ENCODE measurements around the gene TBXAS1. TPM values are rescaled to one million over a fixed set of nuclear protein-coding genes. Genes with fewer than 3 reads are reported as not detected.

The TBXAS1 gene
- polyA plus RNA-seq, 3 donors: 25.3 to 39.5 (median 36.1) TPM

DNA sequence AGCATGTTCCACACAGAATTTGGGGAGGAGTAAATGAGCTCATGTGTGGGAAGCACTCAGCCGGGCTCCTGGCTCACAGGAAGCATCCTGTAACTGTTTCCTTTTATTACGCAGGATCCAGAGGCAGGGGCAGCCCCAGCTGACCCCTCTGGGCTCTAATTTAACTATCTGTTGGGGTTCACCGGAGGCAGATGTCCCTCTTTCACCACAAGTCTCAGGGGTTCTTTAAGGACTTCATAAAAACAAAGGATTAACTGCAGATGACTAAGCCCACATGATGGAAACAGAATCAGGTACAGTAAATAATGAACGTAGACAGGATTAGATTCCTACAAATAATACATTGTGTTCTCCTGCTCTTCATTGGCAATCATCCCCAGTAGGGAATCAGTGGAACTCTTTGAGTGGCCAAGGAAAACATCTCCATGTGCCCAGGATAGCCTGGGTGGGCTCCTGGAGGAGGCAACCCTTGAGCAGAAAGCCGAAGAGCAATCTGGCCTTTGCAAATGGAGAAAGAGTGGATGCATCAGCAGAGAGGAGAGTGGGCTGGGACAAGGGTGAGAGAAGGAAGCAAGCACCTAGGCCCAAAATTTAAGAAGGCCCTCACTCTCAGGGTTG, 24.6 kb downstream of the TBXAS1 start:
- no peak for DNase-seq

DNA sequence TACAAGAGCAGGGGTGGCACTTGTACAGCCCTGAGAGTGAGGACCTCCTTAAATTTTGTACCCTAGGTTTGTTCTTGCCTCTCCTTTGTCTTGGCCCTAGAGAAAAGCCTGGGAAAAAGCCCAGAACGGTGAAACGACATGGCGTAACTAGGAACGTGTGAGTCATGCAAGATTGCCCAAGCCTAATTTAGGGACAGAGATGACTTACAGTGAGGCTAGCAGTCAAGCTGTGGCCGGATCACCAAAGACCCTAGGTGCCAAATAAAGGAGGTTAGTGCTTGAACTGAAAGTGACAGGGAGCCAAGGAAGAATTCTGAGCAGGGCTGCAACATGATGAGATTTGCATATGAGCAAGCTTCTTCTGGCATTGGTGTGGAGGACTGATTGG, 25.1 kb downstream of the TBXAS1 start:
- DNase-seq: no peak

DNA sequence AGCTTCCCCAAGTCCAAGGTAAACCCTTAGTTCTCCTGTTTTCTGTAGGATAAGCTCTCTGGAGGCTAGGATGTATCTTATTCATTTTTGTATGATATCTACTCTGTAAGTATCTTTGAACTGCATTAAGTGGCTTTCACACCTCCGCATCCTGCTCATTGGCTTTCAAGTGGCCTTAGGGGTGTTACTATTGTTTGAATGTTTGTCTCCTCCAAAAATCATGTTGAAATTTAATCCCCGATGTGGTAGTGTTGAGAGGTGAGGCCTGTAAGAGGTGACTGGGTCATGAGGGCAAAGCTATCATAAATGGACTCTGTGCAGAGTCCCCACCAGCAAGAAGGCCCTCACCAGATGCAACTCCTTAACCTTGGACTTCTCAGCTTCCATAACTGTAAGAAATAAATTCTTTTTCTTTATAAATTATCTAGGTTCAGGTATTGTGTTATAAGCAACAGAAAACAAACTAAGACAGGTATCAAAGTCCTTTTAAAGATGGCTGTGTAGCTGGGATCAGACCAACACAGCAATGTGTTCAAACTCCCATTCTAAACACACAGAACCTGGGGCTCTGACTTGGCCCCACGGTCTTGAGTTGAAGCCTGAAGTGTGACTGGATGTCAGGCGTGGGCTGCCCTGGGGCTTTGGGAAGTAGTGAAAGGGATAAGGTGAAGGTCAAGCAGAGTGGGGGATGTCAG, 25.9 kb downstream of the TBXAS1 start:
- no peak for DNase-seq

DNA sequence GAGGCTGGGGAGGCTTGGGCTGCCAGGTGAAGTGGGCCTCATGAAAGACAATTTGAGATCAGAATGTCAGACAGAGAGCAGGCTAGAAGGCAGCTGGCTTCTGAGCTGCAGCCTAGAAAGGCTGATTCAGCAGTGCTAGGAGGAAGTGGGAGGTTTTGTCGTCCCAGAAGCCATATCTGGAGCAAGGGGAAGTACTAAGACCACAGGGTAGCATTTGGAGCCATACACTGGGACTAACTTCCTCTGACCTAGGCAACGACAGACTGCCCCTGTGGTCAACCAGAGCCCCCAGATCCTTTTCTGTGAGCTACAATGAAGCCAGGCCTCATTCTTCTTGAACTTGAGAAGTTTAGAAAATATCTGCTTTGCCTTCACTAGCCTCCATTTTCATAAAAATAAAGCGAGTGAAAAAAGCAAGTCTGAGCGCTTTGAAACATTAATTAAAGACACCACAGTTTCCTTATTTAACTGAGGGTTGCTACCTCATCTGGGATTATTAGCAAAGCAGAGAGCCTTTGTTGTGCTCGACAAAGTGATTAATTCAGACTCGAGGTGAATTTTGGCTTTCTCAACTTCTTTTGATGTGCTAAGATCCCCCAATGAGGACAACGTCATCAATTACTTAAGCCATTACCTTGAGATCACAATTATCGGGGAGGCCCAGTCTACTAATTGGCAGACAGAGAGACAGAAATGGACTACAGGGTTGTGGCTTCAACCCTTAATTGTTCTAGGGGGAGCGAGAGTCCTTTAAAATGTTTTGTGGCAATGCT, 26.6 kb downstream of the TBXAS1 start:
- DNase-seq: no peak

GRCh38 chr7:139857791-139858190, 28.7 kb downstream of the TBXAS1 start:
- no peak for DNase-seq

GRCh38 chr7:139860090-139860775, 31.2 kb downstream of the TBXAS1 start:
- no peak for DNase-seq

GRCh38 chr7:139861803-139862202, 32.7 kb downstream of the TBXAS1 start:
- no peak for DNase-seq

- no peak for DNase-seq
These were observed 37.2 kb downstream of the TBXAS1 start for GRCh38 chr7:139866047-139866837.

GRCh38 chr7:139867847-139868246, 38.8 kb downstream of the TBXAS1 start:
- DNase-seq: no peak

- no peak for DNase-seq
These were observed 40.8 kb downstream of the TBXAS1 start for GRCh38 chr7:139869886-139870285.

- no peak for DNase-seq
These were observed 41.3 kb downstream of the TBXAS1 start for GRCh38 chr7:139870380-139870779.

GRCh38 chr7:139871331-139871730, 42.3 kb downstream of the TBXAS1 start:
- no peak for DNase-seq

DNA sequence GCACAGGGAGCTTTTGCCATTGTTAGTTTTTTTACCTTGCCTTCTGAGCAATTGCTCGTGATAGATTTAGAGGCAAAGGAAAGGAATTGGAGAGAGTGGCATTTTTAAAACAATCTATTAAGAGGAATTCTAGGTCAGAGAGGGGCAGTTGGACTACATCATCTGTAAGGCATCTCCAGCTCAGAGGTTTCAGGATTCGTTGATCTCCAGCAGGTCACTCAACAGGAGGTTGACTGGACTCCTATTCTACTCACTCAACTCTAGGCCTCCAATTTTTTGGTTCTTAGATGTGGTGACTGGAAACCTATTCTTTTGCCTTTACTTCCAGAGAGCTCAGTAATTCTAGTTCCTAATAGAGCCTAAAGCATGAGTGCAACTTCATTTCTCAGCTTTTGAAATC, 42.8 kb downstream of the TBXAS1 start:
- no peak for DNase-seq

DNA sequence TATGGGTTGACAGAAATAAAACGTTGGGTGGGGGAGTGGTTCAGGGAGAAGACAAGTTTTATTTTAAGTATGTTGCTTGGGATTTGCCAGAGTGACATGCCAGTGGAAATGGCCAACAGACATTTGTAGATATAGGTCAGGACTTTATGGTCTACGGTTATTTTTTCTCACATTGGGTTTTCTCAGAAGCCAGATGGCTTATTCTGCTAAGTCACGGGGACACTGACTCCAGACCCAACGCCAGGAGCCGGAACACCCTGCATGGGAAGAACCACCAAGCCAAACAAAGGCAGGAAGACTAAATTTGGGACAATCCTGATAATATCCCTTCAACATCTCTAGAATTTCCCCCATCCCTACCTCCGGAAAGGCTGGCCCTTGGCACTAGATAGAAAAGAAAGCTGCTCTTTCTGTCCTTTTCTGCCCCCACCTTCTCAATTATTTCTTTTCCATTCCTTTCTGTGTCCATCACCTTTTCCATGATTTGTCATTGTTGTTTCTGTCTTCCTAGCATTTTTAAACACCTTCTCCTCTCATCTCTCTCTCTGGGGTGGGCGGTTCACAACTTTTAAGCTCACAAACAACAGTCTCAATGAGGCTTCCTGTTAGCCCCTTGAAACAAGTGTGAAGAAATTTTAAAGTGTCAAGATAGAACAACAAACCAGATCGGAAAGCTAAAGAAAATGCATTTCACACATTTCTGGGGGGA, 44.7 kb downstream of the TBXAS1 start:
- no peak for DNase-seq

DNA sequence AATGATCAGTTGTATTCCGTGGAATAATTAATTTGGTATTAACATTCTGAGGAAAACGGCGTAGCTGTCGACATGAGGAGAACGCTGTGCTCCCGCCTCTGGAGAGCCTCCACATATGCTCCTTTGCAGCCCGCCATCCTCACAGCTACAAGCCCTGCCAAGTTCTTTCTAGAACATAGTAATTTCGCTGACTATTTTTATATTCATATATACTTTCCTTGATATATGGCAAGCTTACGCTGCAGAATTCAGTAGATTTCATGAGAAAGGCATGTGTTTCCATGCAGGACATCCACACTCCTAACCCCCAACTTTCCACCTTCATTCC, 45.2 kb downstream of the TBXAS1 start:
- DNase-seq: no peak

DNA sequence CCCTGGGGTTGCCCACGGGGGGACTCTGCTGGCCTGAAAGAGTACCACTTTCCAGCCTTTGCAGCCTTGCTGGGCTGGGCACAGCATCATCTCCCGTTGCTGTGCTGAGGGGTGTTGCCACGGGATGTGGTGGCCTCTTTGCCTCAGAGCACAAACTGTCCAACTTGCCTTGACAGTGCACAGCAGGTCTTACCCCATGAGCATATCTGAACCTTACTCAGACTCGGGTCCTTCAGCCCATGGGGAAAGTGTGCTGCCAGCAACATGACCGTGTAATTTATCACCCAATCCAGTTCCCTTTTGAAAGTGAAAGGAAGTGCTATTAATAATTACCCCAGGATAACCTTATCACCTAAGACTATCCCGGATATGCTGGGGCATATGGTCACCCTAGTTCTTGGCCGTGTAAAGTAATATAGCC, 46.8 kb downstream of the TBXAS1 start:
- DNase-seq: no peak

- DNase-seq: no peak
These were observed 47.7 kb downstream of the TBXAS1 start for GRCh38 chr7:139876622-139877283.

GRCh38 chr7:139883814-139884213, 54.8 kb downstream of the TBXAS1 start:
- DNase-seq: no peak

DNA sequence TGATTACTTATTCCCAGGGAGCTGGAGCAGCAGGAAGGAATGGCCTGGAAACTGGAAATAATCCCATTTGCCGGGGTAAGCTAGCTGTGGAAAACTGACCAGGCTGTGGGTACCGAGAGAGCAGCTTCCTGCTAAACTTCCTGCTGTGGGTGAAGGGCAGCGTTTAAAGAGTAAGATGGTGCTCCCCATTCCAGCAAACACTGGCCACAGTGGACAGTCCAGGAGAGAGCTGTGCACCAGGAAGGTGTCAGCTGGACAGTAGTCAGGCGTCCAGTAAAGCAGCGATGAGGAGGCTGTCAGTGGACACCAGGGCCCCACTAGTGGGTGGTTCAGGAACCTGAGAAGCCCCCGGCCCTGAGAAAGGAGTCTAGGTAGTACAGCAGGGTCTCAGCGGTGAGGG, 55.4 kb downstream of the TBXAS1 start:
- DNase-seq: no peak

GRCh38 chr7:139885511-139885910, 56.4 kb downstream of the TBXAS1 start:
- no peak for DNase-seq

DNA sequence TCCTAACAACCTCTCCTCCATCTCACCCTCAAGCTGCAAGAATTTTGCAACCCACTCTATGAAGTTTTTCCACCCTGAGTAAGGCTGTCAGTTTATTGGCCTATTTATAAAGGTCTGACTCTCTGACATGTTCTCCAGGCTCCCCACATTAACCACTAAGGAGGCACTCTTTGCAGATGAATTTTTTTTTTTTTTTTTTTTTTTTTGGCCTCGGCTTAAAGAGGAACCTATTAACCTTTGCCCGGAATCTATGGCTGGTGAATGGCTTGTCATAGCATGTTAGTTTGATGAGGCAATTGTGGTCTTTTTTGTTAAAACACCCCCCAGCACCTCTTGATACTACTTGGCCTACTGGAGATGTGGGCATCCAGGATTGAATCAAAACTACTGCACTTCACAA, 57.1 kb downstream of the TBXAS1 start:
- no peak for DNase-seq
